ENCODE results near the gene DUSP1.

GRCh38 chr5:172802112-172802511 lies 31.1 kb upstream of the DUSP1 start:
- TF ChIP-seq CTCF (IDR thresholded peaks at IDR 0.05): no peak
- TF ChIP-seq POLR2A (IDR thresholded peaks at IDR 0.05): no peak

All from testis (tissue), 2 donors.